CD14-positive monocyte (primary cell): ENCODE results near the gene ADGRG7. TPM values are rescaled to one million over a fixed set of nuclear protein-coding genes. Genes with fewer than 3 reads are reported as not detected.
"Not testable (repeated sequence)": the region's sequence is repeated elsewhere in the genome, so short reads cannot be mapped to it uniquely, and the experiment has no call there.

Experiments
- DNase-seq, 3 donors: peaks; one replicate each; pipeline ENCODE4 v3.0.0-alpha.2; 2011 to 2022
- H2AFZ ChIP-seq: 2 replicates; pipeline ENCODE4 v1.6.0; 2012; ENCODE audit warnings: mild to moderate bottlenecking, low read depth, low read length, inconsistent platforms; ENCODE audit not compliant: insufficient read depth, poor library complexity, severe bottlenecking
- H3K27ac ChIP-seq, 2 donors: 1 replicate in 1 of 2; 2 replicates in 1 of 2; pipeline ENCODE4 v1.5.1; 2012 to 2013; ENCODE audit warnings: low read length in 2 of 2, control low read depth in 1 of 2, inconsistent platforms in 1 of 2, low read depth in 1 of 2, mild to moderate bottlenecking in 1 of 2
- H3K27me3 ChIP-seq, 2 donors: one replicate each; pipeline versions ENCODE4 v1.6.0 to v1.6.1; 2011 to 2013; ENCODE audit warnings: low read length in 2 of 2; ENCODE audit not compliant: control insufficient read depth in 2 of 2, insufficient read depth in 2 of 2
- H3K36me3 ChIP-seq, 2 donors: replicated peaks in 1 of 2; 1 replicate in 1 of 2; 2 replicates in 1 of 2; pipeline versions ENCODE4 v1.5.1 to v1.6.1; 2012 to 2013; ENCODE audit warnings: low read length in 2 of 2, control low read depth in 1 of 2, inconsistent platforms in 1 of 2, mild to moderate bottlenecking in 1 of 2; ENCODE audit not compliant: insufficient read depth in 2 of 2, control insufficient read depth in 1 of 2
- H3K4me1 ChIP-seq, 2 donors: 1 replicate in 1 of 2; 2 replicates in 1 of 2; pipeline versions ENCODE4 v1.5.1 to v1.6.1; 2012 to 2013; ENCODE audit warnings: low read length in 2 of 2, control low read depth in 1 of 2, inconsistent platforms in 1 of 2, mild to moderate bottlenecking in 1 of 2, moderate library complexity in 1 of 2; ENCODE audit not compliant: insufficient read depth in 2 of 2, control insufficient read depth in 1 of 2
- H3K4me2 ChIP-seq: replicated peaks from 2 replicates; pipeline ENCODE3; 2012; ENCODE audit warnings: low read length, moderate library complexity, mild to moderate bottlenecking; ENCODE audit not compliant: poor library complexity, severe bottlenecking; ENCODE audit errors: extremely low read depth
- H3K4me3 ChIP-seq, 3 experiments: fragments of 200-600 bp in 1 of 3; sonication (generic) in 1 of 3; replicated peaks in 1 of 3; 1 replicate in 2 of 3; 2 replicates in 1 of 3; pipeline ENCODE4 v1.5.1; 2011 to 2013; ENCODE audit warnings: low read length in 3 of 3, mild to moderate bottlenecking in 3 of 3, control low read depth in 2 of 3, low read depth in 2 of 3, inconsistent platforms in 1 of 3, moderate library complexity in 1 of 3
- H3K79me2 ChIP-seq: 2 replicates; pipeline ENCODE4 v1.6.0; 2012; ENCODE audit warnings: mild to moderate bottlenecking, control low read depth, inconsistent platforms, low read length, moderate library complexity; ENCODE audit not compliant: insufficient read depth
- H3K9ac ChIP-seq: 2 replicates; pipeline ENCODE4 v1.6.0; 2017; ENCODE audit warnings: low read length, mild to moderate bottlenecking; ENCODE audit not compliant: insufficient read depth, poor library complexity, severe bottlenecking
- H3K9me3 ChIP-seq, 2 donors: replicated peaks in 1 of 2; 1 replicate in 1 of 2; 2 replicates in 1 of 2; pipeline versions ENCODE4 v1.5.1 to v1.6.1; 2012 to 2013; ENCODE audit warnings: low read length in 2 of 2, control low read depth in 1 of 2; ENCODE audit not compliant: control insufficient read depth in 1 of 2, insufficient read depth in 1 of 2
- H4K20me1 ChIP-seq: 2 replicates; pipeline ENCODE4 v1.6.0; 2012; ENCODE audit warnings: mild to moderate bottlenecking, low read length, control low read depth, moderate library complexity; ENCODE audit not compliant: insufficient read depth
- H3K27ac Mint-ChIP-seq, 7 donors: one replicate each; pipeline ENCODE4 v1.8.0; 2020; ENCODE audit warnings: mild to moderate bottlenecking in 7 of 7, mixed read lengths in 7 of 7, moderate library complexity in 6 of 7, inconsistent platforms in 2 of 7
- H3K27me3 Mint-ChIP-seq, 3 donors: one replicate each; pipeline ENCODE4 v1.8.0; 2021 to 2022; ENCODE audit warnings: low read depth in 3 of 3, mild to moderate bottlenecking in 3 of 3, mixed read lengths in 3 of 3, moderate library complexity in 3 of 3, inconsistent platforms in 1 of 3
- H3K36me3 Mint-ChIP-seq, 2 donors: one replicate each; pipeline ENCODE4 v1.8.0; 2020; ENCODE audit warnings: mixed read lengths in 2 of 2, inconsistent platforms in 1 of 2, mild to moderate bottlenecking in 1 of 2
- H3K4me1 Mint-ChIP-seq: one replicate; pipeline ENCODE4 v1.8.0; 2020; ENCODE audit warnings: mild to moderate bottlenecking, mixed read lengths
- H3K4me3 Mint-ChIP-seq, 2 donors: one replicate each; pipeline ENCODE4 v1.8.0; 2020; ENCODE audit warnings: mild to moderate bottlenecking in 2 of 2, mixed read lengths in 2 of 2, moderate library complexity in 1 of 2
- H3K9me3 Mint-ChIP-seq, 7 donors: one replicate each; pipeline ENCODE4 v1.8.0; 2020 to 2022; ENCODE audit warnings: mixed read lengths in 7 of 7, mild to moderate bottlenecking in 6 of 7, moderate library complexity in 6 of 7, inconsistent platforms in 2 of 7
- CTCF ChIP-seq: fragments of 200-600 bp; IDR thresholded peaks from one replicate; pipeline ENCODE4 v1.8.0; 2022; ENCODE audit warnings: antibody characterized with exemption, mild to moderate bottlenecking
- WGBS: methylation state at CpG from one replicate; pipeline ENCODE4 v1.1.5; 2013; ENCODE audit warnings: missing lambda C conversion rate; ENCODE audit not compliant: insufficient coverage; 5-methylcytosine and 5-hydroxymethylcytosine counted together
- intact Hi-C, 2 donors: fragments of 100-400 bp; cut with micrococcal nuclease; formaldehyde crosslinking; loops; one replicate each; pipeline versions ENCODE4 v1.15.0 to v1.15.1; 2023
- polyA plus RNA-seq, 3 donors: library from polyadenylated mRNA; depleted of rRNA in 1 of 3; unstranded in 2 of 3; stranded (reverse) in 1 of 3; fragments of 300-500 nt in 2 of 3; fragments of >200 nt in 1 of 3; fragmentation: Illumina TruSeq in 2 of 3; gene quantifications; 1 replicate in 2 of 3; 2 replicates in 1 of 3; pipeline ENCODE4 v1.2.3, GENCODE V29; 2012 to 2021

The ADGRG7 gene
- polyA plus RNA-seq, 3 donors = not detected

GRCh38 chr3:100581650-100582049, 27.8 kb upstream of the ADGRG7 start:
- intact Hi-C loops = no loop called here
- no peaks in the 10 kb centered on the region for H3K36me3 ChIP-seq
- H2AFZ ChIP-seq = no peak overlapping the region
- no peak overlapping the region for H3K9ac ChIP-seq
- no peak for DNase-seq
- peaks cover 0 to 10% (median 3%) of the 10 kb centered on the region in 7 donors for H3K9me3 Mint-ChIP-seq
- H3K9me3 ChIP-seq = no peaks in the 10 kb centered on the region
- peaks cover 0 to 2% (median 0%) of the 10 kb centered on the region in 3 donors for H3K27me3 Mint-ChIP-seq
- no peak overlapping the region for H3K4me2 ChIP-seq
- H3K27me3 ChIP-seq = no peaks in the 10 kb centered on the region
- H4K20me1 ChIP-seq = no peaks in the 10 kb centered on the region
- H3K27ac Mint-ChIP-seq = no peak overlapping the region
- H3K36me3 Mint-ChIP-seq = peaks cover 0 to 5% of the 10 kb centered on the region in 2 donors
- WGBS = 100% methylated on average over 1 of the region's 1 CpG
- no peaks in the 10 kb centered on the region for H3K4me1 Mint-ChIP-seq
- TF ChIP-seq CTCF = no peak
- H3K4me3 ChIP-seq = no peak overlapping the region
- no peak overlapping the region for H3K27ac ChIP-seq
- H3K79me2 ChIP-seq = no peaks in the 10 kb centered on the region
- no peaks in the 10 kb centered on the region for H3K4me1 ChIP-seq
- no peak overlapping the region for H3K4me3 Mint-ChIP-seq

GRCh38 chr3:100582157-100582556, 27.2 kb upstream of the ADGRG7 start:
- H3K4me3 ChIP-seq, H3K36me3 Mint-ChIP-seq, H3K4me2 ChIP-seq, H3K4me1 Mint-ChIP-seq, H3K4me3 Mint-ChIP-seq, H3K79me2 ChIP-seq, intact Hi-C loops, H3K27me3 ChIP-seq, H3K27me3 Mint-ChIP-seq, H4K20me1 ChIP-seq, H3K9ac ChIP-seq, H3K4me1 ChIP-seq, H3K36me3 ChIP-seq, H3K27ac ChIP-seq, H3K9me3 ChIP-seq, H3K27ac Mint-ChIP-seq, DNase-seq, H2AFZ ChIP-seq: not testable (repeated sequence)
- H3K9me3 Mint-ChIP-seq = peaks cover 0 to 13% (median 3%) of the 10 kb centered on the region in 7 donors
- 94% methylated on average over 7 of the region's 10 CpGs for WGBS
